HEK293T (cell line): ENCODE data around the gene DENND2A.
A peak's percentile ranks its signal among the peaks of the same experiment; 100 is the strongest.
"Not testable (repeated sequence)": the region's sequence is repeated elsewhere in the genome, so short reads cannot be mapped to it uniquely, and the experiment has no call there.

Experiments used
- CTCF ChIA-PET: fragments of 350-600 bp; formaldehyde crosslinking; extraction: SDS; loops from one replicate; lab custom pipeline; 2021; ENCODE audit warnings: antibody characterized with exemption, inconsistent platforms; lab: Yijun Ruan, JAX
- POLR2A ChIA-PET: fragments of 350-600 bp; formaldehyde crosslinking; extraction: SDS; loops from one replicate; lab custom pipeline; 2020; ENCODE audit warnings: antibody characterized with exemption, inconsistent platforms; lab: Yijun Ruan, JAX
- DNase-seq: peaks from one replicate; pipeline ENCODE4 v3.0.0; 2012; ENCODE audit warnings: mixed read lengths; ENCODE audit errors: extremely low spot score
- ARNT ChIP-seq: fragments of 450-650 bp; IDR thresholded peaks from 2 replicates; pipeline ENCODE4 v1.6.1; 2017; ENCODE audit warnings: mild to moderate bottlenecking
- BHLHE40 ChIP-seq: fragments of 450-650 bp; IDR thresholded peaks from 2 replicates; pipeline ENCODE4 v1.6.1; 2016; ENCODE audit warnings: mild to moderate bottlenecking, moderate library complexity, borderline replicate concordance
- CTBP1 ChIP-seq: fragments of 450-650 bp; IDR thresholded peaks from 2 replicates; pipeline ENCODE4 v1.6.1; 2016; ENCODE audit warnings: borderline replicate concordance
- ELF4 ChIP-seq: fragments of 450-650 bp; IDR thresholded peaks from 2 replicates; pipeline ENCODE4 v1.6.1; 2017; ENCODE audit warnings: antibody characterized with exemption
- FOXA1 ChIP-seq: fragments of 450-650 bp; IDR thresholded peaks from 2 replicates; pipeline ENCODE4 v1.6.1; 2016; ENCODE audit warnings: mild to moderate bottlenecking
- FOXK2 ChIP-seq: fragments of 450-650 bp; IDR thresholded peaks from 2 replicates; pipeline ENCODE4 v1.6.1; 2016; ENCODE audit warnings: mild to moderate bottlenecking
- FOXM1 ChIP-seq: fragments of 450-650 bp; IDR thresholded peaks from 2 replicates; pipeline ENCODE4 v1.6.1; 2017; ENCODE audit warnings: mild to moderate bottlenecking, borderline replicate concordance
- HDGF ChIP-seq: fragments of 450-650 bp; IDR thresholded peaks from 2 replicates; pipeline ENCODE4 v1.6.1; 2017; ENCODE audit warnings: antibody characterized with exemption, borderline replicate concordance
- L3MBTL2 ChIP-seq: fragments of 450-650 bp; conservative IDR thresholded peaks from 2 replicates; pipeline ENCODE4 v1.6.1; 2016; ENCODE audit warnings: mild to moderate bottlenecking
- LEF1 ChIP-seq: fragments of 450-650 bp; IDR thresholded peaks from 2 replicates; pipeline ENCODE4 v1.6.1; 2017; ENCODE audit warnings: mild to moderate bottlenecking, borderline replicate concordance
- NFRKB ChIP-seq: fragments of 450-650 bp; IDR thresholded peaks from 2 replicates; pipeline ENCODE4 v1.6.1; 2016; ENCODE audit warnings: mild to moderate bottlenecking, moderate library complexity
- PKNOX1 ChIP-seq: fragments of 450-650 bp; IDR thresholded peaks from 2 replicates; pipeline ENCODE4 v1.6.1; 2016
- SP1 ChIP-seq: fragments of 450-650 bp; IDR thresholded peaks from 2 replicates; pipeline ENCODE4 v1.6.1; 2017
- SUZ12 ChIP-seq: fragments of 450-650 bp; IDR thresholded peaks from 2 replicates; pipeline ENCODE4 v1.6.1; 2016; ENCODE audit warnings: mild to moderate bottlenecking
- TARDBP ChIP-seq: fragments of 450-650 bp; IDR thresholded peaks from 2 replicates; pipeline ENCODE4 v1.6.1; 2016
- ZNF384 ChIP-seq: fragments of 450-650 bp; IDR thresholded peaks from 2 replicates; pipeline ENCODE4 v1.6.1; 2016

Gene DENND2A

GRCh38 chr7:140512317-140513000 is 128.2 kb downstream of the DENND2A start:
- POLR2A ChIA-PET = no interaction called here
- CTCF ChIA-PET = interaction anchor here (0.6 to 3.7 kb wide), 3 partner anchors 34 to 141 kb away, joined by 3 to 21 read pairs (median 4); no protein-coding TSS in a partner anchor
- no peak for TF ChIP-seq TARDBP
- no peak for TF ChIP-seq BHLHE40
- no peak for TF ChIP-seq SP1
- TF ChIP-seq FOXA1 = no peak
- TF ChIP-seq LEF1 = no peak
- TF ChIP-seq L3MBTL2 = no peak
- no peak for TF ChIP-seq ZNF384
- no peak for TF ChIP-seq SUZ12
- TF ChIP-seq FOXK2 = no peak
- no peak for TF ChIP-seq ARNT
- TF ChIP-seq CTBP1 = no peak
- no peak for TF ChIP-seq HDGF
- peak; percentile 61 for DNase-seq

GRCh38 chr7:140509789-140510188 is 130.8 kb downstream of the DENND2A start:
- ChIA-PET CTCF (interaction anchor here (0.9 kb wide), 1 partner anchor 33 kb away, joined by 3 read pairs; no protein-coding TSS in a partner anchor), POLR2A (no interaction called here)
- DNase-seq = no peak
- TF ChIP-seq FOXA1 (no peak), FOXK2 (no peak), CTBP1 (no peak), ARNT (no peak), FOXM1 (no peak), BHLHE40 (no peak), SP1 (no peak), HDGF (no peak), PKNOX1 (no peak), L3MBTL2 (no peak), ZNF384 (no peak), SUZ12 (no peak), NFRKB (no peak), ELF4 (no peak), LEF1 (no peak)

GRCh38 chr7:140507556-140507955 is 133.1 kb downstream of the DENND2A start:
- CTCF ChIA-PET = interaction anchor here (0.6 to 2.2 kb wide), 3 partner anchors 10 to 14 kb away, joined by 3 to 9 read pairs (median 8); no protein-coding TSS in a partner anchor
- not testable (repeated sequence) for DNase-seq
- POLR2A ChIA-PET = interaction anchor here (1.1 kb wide), 1 partner anchor 29 kb away, joined by 3 read pairs; no protein-coding TSS in a partner anchor

GRCh38 chr7:140506788-140507464 is 133.7 kb downstream of the DENND2A start:
- ChIA-PET CTCF (interaction anchor here (0.5 to 2.2 kb wide), 4 partner anchors 9 to 469 kb away, joined by 3 to 9 read pairs (median 6); no protein-coding TSS in a partner anchor), POLR2A (interaction anchor here (0.9 to 1.1 kb wide), 2 partner anchors 29 to 166 kb away, joined by 3 read pairs; partner anchors contain the start of gene ADCK2)
- peak; percentile 77 for DNase-seq
- no peak for TF ChIP-seq PKNOX1
- TF ChIP-seq SP1 = no peak
- TF ChIP-seq BHLHE40 = no peak
- TF ChIP-seq FOXK2 = no peak
- TF ChIP-seq L3MBTL2 = no peak

- no peak for TF ChIP-seq FOXK2
- TF ChIP-seq NFRKB = no peak
- no peak for TF ChIP-seq BHLHE40
- no peak for TF ChIP-seq ARNT
- TF ChIP-seq FOXA1 = no peak
- no peak for TF ChIP-seq ELF4
- TF ChIP-seq HDGF = no peak
- TF ChIP-seq SUZ12 = no peak
- no peak for TF ChIP-seq FOXM1
- TF ChIP-seq PKNOX1 = no peak
- ChIA-PET CTCF (interaction anchor here (0.6 to 1.1 kb wide), 4 partner anchors 9 to 1236 kb away, joined by 3 to 4 read pairs (median 3); no protein-coding TSS in a partner anchor), POLR2A (no interaction called here)
- DNase-seq = no peak
These were observed 138.6 kb downstream of the DENND2A start for GRCh38 chr7:140501966-140502365.

- DNase-seq = not testable (repeated sequence)
- CTCF ChIA-PET = interaction anchor here (0.5 to 0.6 kb wide), 2 partner anchors 10 to 101 kb away, joined by 3 read pairs; no protein-coding TSS in a partner anchor
These were observed 142.8 kb downstream of the DENND2A start for GRCh38 chr7:140497807-140498206.

More at GRCh38 chr7:140497807-140498206, 142.8 kb downstream of the DENND2A start:
- POLR2A ChIA-PET = not testable (repeated sequence)
